ENCODE data around the gene OR5M11. TPM values are rescaled to one million over a fixed set of nuclear protein-coding genes. Genes with fewer than 3 reads are reported as not detected.

Gene OR5M11
- total RNA-seq, 1 donor from 2014 or later: not detected

DNA sequence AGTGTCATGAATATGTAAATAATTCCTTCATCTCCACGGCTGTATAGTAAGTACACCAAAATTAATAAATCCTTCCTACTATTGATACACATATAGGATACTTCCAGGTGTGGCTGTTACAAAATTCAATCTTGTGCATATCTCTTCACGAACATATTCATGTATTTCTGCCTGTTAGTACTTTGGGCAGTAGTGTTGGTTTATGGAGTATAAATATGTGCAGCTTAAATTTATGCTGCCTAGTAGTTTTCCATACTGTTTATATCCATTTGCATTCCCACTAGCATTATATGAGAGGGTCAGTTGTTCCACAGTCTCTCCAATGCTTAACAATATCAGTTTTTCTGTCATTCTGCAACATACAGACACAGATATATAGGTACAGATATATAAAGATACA is 47.9 kb downstream of the OR5M11 start:
- H3K4me3 ChIP-seq: no peak overlapping the region
- no peak overlapping the region for H3K27ac ChIP-seq
- no peak for DNase-seq (ENCODE audit: low spot score in 2 of 2)
- TF ChIP-seq, protein P1, sequence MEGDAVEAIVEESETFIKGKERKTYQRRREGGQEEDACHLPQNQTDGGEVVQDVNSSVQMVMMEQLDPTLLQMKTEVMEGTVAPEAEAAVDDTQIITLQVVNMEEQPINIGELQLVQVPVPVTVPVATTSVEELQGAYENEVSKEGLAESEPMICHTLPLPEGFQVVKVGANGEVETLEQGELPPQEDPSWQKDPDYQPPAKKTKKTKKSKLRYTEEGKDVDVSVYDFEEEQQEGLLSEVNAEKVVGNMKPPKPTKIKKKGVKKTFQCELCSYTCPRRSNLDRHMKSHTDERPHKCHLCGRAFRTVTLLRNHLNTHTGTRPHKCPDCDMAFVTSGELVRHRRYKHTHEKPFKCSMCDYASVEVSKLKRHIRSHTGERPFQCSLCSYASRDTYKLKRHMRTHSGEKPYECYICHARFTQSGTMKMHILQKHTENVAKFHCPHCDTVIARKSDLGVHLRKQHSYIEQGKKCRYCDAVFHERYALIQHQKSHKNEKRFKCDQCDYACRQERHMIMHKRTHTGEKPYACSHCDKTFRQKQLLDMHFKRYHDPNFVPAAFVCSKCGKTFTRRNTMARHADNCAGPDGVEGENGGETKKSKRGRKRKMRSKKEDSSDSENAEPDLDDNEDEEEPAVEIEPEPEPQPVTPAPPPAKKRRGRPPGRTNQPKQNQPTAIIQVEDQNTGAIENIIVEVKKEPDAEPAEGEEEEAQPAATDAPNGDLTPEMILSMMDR (IDR thresholded peaks at IDR 0.05): no peak
- H3K27me3 ChIP-seq: no peaks in the 10 kb centered on the region
- H3K9me3 ChIP-seq: no peaks in the 10 kb centered on the region
- intact Hi-C loops (cut with DNase I): no loop called here
- no peaks in the 10 kb centered on the region for H3K36me3 ChIP-seq
- H3K4me1 ChIP-seq: no peaks in the 10 kb centered on the region

Other genes starting within 250 kb of the OR5M11 start
- not detected for gene OR8K3, start 228.1 kb downstream of the OR5M11 start, total RNA-seq
- gene OR8K1, start 197.2 kb downstream of the OR5M11 start, total RNA-seq: not detected
- not detected for gene OR8J1, start 189.0 kb downstream of the OR5M11 start, total RNA-seq
- gene OR8U1, start 167.6 kb downstream of the OR5M11 start, total RNA-seq: not detected
- not detected for gene OR5AL1, start 130.6 kb downstream of the OR5M11 start, total RNA-seq
- gene OR5M3, start 69.9 kb downstream of the OR5M11 start, total RNA-seq: not detected
- gene OR5M8, start 51.9 kb downstream of the OR5M11 start, total RNA-seq: not detected
- not detected for gene OR5M10, start 34.5 kb upstream of the OR5M11 start, total RNA-seq
- not detected for gene OR5M1, start 71.6 kb upstream of the OR5M11 start, total RNA-seq
- not detected for gene OR5AP2, start 99.2 kb upstream of the OR5M11 start, total RNA-seq
- not detected for gene OR5AR1, start 120.4 kb upstream of the OR5M11 start, total RNA-seq
- gene OR9G1, start 155.8 kb upstream of the OR5M11 start, total RNA-seq: not detected
- gene OR9G4, start 205.4 kb upstream of the OR5M11 start, total RNA-seq: not detected

Measured in ascending aorta (tissue), 2 donors.